Caki2 (cell line): ENCODE results near the gene C3. TPM values are rescaled to one million over a fixed set of nuclear protein-coding genes. Genes with fewer than 3 reads are reported as not detected.
"Not testable (repeated sequence)": the region's sequence is repeated elsewhere in the genome, so short reads cannot be mapped to it uniquely, and the experiment has no call there.

ENCODE experiments used
- DNase-seq: peaks from one replicate; pipeline ENCODE4 v3.0.0-alpha.2; 2015; ENCODE audit warnings: low read depth
- in situ Hi-C: cut with HindIII; loops from 2 replicates; pipeline ENCODE4 v1.10.0; 2016; ENCODE audit warnings: low sequenced_read_pairs, low pct_unique_long_range_greater_than_20kb, mixed read lengths
- total RNA-seq: library from RNA; depleted of rRNA; stranded (reverse); fragments of >200 nt; shearing (Covaris generic); gene quantifications from 2 replicates; pipeline ENCODE4 v1.2.3, GENCODE V29; 2014; ENCODE audit warnings: low replicate concordance

C3 gene
- total RNA-seq, 1 experiment from 2014 or later = 4.0 TPM

DNA sequence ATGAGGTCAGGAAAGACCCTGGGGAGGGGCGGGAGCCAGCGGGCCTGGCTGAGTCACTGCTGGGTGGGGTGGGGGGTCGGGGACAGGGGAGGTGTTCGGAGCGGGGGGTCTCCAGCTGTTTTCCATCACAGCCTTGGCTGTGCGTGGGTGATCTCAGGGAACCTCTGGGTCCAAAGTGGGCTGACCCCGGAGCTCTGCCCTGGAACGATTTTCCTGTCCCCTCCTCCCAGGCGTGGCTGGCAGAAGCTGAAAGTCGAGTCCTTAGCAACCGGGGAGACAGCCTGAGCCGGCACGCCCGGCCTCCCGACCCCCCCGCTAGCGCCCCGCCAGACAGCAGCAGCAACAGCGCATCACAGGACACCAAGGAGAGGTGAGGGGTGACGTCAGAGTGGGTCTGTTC is 29.6 kb upstream of the C3 start:
- no peak for DNase-seq
- in situ Hi-C loops = no loop called here

DNA sequence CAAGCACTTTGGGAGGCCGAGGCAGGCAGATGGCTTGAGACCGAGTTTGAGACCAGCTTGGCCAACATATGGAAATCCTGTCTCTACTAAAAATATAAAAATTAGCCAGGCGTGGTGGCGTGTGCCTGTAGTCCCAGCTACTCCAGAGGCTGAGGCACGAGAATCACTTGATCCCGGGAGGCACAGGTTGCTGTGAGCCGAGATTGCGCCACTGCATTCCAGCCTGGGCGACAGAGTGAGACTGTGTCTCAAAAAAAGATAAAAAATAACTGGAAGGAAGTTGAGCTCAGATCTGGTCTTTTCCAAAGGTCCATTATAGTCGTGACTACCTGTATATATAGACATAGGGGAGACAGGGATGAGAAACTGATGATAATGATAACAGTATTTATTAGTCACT is 28.1 kb upstream of the C3 start:
- in situ Hi-C loops, DNase-seq: not testable (repeated sequence)

DNA sequence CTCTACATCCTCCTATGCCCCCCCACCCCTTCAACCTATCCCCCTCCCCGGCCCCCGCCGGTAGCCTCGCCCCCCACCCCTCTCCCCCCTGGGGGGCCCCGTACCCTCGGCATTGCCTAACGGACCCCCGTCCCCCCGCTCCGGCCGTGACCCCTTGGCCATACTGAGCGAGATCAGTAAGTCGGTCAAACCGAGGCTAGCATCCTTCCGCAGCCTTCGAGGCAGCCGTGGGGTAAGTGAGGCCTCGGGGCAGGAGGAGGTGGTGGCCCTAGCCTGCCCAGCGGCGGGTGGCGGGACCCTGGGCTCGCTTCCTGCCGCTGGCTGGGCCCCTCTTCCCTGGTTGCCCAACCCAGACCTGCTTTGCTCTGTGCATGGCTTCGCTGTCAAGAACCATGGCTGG is 25.5 kb upstream of the C3 start:
- in situ Hi-C loops = no loop called here
- DNase-seq = no peak

DNA sequence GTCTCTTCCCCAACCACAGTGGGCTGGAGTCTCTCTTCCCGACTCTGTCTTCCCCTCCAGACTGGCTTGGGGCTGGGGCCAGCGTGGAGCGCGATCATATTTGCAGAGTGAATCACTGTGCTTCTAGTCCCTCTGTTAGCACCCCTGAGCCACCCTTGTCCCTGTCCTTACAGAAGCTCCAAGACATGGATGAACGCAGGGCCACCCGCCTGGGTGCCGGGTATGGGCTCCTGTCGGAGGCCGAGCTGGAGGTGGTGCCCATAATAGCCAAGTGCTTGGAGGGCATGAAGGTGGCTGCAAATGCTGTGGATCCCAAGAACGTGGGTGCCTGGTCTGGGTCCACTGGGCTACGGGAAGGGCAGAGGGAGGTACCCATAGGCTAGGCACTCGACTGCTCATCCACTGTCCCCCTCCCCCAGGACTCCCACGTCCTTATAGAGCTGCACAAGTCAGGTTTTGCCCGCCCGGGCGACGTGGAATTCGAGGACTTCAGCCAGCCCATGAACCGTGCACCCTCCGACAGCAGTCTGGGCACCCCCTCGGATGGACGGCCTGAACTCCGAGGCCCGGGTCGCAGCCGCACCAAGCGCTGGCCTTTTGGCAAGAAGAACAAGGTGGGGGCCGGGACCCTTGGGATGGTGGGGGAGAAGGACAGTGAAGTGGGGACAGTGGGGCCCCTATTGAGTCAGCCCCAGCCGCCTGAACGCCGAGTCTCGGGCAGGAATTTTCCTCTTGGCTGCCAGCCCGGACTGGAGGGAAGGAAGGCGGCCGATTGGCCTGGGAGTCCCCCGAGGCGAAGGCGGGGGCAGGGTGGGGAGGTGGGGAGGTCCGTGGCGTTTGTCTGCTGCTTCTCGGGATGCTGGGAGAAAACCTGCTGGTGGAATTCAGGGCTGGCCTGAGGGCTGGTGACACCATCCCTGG is 24.2 kb upstream of the C3 start:
- in situ Hi-C loops = no loop called here

DNA sequence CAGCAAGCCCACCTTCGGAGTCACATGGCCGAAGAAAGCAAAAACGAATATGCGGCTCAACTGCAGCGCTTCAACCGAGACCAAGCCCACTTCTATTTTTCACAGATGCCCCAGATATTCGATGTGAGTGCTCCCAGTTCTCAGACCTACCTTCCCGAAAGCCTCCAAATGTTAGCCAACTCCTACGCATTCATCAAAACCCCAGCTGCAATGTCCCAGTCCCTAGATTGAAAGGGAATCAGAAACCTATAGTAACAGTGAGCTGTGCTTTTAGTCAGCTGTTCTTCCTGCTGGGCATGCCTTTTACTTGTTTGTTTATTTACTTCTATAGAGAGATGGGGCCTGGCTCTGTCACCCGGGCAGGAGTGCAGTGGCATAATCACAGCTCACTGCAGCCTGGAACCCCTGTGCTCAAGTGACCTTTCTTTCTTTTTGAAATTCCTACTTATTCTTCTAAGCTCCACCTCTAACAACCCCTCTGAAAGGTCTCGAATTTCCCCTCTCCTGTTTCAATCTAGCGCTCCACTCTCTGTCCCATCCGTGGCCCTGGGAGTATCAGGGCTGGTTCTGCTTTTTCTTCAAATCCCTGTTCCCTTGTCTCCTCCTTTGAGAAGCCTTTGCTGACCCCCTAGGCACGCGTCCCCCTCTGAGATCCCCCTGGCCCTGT is 23.4 kb upstream of the C3 start:
- in situ Hi-C loops = no loop called here
- peak; percentile 27 for DNase-seq

More for the DNA sequence above, 24.2 kb upstream of the C3 start:
- peak; percentile 83 for DNase-seq

DNA sequence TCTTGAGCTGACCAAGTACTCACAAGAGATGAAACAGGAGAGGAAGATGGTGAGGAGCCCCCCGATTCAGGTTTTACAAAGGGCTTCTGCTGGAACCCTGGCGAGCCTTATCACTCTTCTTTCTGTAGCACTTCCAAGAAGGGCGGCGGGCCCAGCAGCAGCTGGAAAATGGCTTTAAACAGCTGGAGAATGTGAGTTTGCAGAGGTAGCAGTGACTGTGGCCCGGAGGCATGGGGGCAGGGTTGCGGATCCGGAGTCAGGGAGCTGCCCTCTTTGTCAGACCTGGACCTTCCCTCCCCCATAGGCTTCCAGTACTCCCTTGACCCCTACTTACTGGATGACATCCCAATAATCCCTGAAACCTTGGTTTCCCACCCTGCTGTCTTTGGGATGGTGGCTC is 22.6 kb upstream of the C3 start:
- in situ Hi-C loops = no loop called here
- DNase-seq = no peak

DNA sequence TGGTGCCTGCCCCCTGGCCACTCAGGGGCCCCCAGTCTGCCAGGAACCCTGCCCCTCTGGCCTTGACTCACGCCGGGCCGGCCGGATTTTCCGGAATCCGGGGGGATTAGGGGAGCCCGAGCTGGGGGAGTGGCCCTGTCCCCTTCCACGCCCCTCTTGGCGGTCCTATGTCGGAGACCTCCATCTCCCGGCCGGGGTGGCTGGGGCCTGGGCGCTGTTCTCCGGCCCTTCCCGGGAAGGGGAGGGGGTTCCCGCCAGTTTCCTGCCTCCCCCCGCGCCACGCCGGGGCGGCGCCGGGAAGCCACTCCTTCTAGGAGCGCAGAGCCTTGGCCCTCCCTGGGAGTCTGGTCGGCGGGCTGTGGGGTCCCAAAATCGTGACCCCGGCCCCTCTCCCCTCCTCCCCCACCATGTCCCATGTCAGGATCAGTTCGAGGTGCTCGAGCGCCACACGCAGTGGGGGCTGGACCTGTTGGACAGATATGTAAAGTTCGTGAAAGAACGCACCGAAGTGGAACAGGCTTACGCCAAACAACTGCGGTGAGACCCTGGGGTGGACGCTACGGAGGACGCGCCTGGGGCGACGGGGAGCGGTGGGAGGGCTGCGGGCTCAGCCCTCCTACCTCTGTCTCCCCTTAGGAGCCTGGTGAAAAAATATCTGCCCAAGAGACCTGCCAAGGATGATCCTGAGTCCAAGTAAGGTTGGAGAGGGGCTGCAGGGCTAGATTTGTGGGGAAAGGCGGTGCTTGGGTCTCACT is 20.3 kb upstream of the C3 start:
- peak; percentile 34 for DNase-seq
- in situ Hi-C loops = no loop called here

DNA sequence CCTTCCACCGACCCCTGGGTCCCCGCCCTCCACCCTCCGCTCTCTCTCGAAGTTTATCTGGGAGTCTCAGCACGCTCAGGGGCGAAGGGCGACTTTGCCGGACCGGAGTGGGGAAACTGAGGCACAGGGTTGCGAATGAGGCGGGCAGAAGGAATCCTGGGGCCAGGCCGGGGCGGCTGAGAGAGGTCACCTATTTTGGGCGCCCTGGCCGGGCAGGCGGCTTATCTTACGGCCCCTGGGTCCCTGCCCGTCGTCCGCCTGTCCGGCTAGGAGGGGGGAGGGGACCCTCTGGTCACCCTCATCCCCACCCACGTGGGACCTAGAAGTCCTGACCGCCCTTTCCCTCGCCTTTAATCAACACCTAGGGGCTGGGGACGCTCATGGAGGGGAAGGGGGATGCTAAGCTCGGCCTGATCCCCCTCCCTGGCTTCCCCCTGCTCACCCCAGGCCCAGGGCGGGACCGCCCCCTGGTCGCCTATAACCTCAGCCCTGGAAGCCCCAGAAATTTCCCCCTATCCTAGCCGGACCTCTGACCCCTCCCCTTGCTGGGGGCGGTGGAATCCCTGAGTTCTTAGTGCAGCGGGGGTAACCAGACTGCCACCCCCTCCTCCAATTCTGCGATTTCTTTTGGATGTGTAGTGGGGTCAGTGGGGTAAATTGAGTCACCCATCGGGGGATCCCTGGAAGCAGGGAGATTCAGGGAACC is 19.6 kb upstream of the C3 start:
- in situ Hi-C loops = no loop called here
- DNase-seq = peak; percentile 48

DNA sequence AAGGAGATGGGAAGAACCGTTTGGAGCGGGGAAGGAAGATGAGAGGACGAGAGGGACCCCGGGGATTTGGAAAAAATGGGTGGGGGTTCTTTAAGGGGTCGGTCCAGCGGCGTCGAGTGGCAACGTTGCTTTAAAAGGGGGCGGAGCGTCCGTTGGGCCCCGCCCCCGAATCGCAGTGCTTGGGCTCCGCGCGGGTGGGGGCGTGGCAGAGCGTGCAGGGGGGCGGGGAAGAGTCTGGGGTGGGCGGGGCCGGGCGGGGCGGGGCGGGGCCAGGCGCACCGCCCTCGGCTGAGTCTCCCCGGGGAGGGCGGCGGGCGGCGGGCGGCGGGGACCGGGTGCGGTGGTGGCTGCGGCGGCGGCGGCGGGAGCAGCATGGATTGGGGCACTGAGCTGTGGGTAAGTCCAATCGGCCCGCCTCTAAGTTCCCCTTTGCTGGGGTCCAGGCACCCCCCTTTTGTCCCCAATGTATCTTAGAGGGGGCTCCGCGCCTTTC is 19.0 kb upstream of the C3 start, which contains the start of gene TRIP10:
TSS of gene TRIP10 (plus strand) at position 291 of the 493 bp plus-strand sequence. CDS start at position 373, 82 bp downstream.
- DNase-seq = no peak
- in situ Hi-C loops = no loop called here

DNA sequence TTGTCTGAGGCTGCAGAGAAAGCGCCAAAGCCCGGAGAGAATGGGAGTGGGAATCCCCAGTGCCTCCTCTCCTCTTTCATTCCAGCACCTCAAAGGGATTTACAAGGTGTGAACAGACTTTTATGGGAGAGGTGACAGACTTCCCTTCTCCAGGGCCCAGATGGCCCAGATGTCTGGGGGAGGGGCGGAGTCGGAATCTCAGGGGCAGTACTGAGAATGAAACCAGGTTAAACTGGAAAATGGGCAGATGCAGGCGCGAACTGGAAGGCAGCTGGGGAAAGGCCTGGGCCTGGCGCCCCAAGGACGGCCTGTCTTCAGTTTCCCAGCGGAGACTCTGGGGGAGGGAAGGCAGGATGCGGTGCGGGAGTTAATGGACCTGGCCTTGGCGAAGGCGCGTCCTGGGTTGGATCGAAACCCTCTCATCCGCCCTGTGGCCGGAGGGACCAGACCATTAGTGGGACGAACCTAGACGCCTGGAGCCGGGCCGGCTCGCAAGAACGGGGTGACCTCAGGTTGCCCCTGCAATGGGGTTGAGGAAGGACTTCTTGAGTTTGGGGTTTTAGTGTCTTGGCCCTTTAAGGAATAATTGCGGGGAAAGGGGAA is 18.4 kb upstream of the C3 start:
- in situ Hi-C loops = no loop called here
- DNase-seq = peak; percentile 41

DNA sequence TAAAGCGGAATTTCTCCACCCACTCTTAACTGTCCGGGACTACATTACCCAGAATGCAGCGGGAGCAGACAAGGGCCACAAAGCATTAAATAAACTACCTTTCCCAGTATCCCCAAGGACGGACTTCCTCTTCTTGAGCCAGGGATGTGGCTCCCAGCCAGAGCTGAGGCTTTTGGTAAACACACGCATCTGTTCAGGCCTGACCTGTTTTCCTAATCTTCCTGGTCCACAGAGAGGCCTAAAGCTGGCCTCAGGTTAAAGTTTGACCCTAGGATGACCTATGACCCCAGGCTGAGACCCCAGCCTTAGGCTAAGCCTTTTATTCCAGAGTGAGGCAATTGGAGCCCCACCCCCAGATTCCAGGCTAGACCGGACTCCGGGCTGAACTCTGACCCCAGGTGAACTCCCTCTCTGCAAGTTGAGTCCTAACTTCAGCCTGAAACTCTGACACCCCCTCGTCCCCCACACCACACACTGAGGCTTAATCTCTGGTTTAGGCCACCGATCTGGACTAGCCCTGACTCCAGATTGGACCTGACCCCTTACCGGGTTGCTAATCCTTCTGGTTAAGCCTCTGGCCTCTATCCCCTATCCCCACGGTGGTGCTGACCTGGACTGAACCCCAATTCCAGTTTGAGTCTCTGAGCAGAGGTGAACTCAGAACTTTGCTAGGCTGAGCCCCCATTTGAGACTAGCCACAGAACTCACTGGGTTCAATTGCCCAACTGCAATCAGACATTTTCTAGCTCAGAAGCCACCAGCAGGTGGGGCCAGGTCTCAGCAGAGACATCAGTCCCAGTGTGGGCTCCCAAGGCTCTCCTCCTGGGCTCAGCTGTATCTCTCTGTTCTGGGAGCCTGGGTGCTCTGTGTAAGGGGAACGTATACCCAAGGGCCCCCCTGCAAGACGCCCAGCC is 17.7 kb upstream of the C3 start:
- in situ Hi-C loops = no loop called here
- DNase-seq = peak; percentile 68

DNA sequence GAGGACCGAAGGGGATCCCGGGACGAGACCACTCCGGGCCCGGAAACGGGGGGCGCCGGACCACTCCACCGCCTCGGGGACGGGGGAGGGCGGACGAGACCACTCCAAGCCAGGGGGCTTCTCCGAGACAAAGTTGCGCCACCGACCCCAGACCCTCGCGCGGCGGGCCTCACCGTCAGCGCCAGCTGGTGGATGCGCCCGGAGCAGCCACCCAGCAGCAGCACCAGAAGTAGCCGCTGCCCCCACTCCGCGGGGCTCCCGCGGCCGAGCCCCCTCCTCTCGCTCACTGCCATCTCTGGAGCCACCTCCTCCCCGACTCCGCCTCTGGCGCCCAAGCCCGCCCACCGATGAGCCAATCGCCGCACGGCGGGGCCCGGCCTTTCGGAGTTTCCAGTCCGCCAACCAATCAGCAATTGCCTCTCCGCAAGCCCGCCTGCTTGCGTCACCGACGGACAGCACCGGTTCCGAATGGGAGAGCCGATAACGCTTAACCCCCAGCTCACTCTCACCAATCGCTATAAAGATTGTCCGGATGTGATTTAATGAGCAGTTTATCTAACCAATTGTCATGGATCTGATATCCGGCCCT is 16.9 kb upstream of the C3 start, which contains the start of gene GPR108:
TSS of gene GPR108 (minus strand) at position 297 of the 589 bp plus-strand sequence. CDS start at position 293, 4 bp downstream.
- in situ Hi-C loops = no loop called here
- peak; percentile 99 for DNase-seq

DNA sequence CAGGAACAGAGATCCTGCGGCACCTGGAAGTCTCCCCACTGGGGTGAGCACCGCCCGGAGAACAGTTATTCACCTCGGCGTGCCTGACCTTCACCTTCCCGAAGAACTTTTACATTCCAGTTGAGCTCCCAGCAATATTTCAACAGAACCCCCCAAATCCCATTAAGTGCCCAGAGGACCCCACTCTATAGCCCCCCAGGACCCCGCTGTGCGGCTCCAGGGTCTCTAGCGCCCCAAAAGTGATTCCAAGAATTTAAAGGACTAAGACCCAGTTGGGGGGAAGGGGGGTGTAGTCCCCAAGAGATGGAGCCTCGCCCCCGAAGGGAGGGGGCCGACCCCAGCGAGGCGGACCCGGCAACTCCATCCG is 16.4 kb upstream of the C3 start:
- in situ Hi-C loops = no loop called here
- DNase-seq = no peak

DNA sequence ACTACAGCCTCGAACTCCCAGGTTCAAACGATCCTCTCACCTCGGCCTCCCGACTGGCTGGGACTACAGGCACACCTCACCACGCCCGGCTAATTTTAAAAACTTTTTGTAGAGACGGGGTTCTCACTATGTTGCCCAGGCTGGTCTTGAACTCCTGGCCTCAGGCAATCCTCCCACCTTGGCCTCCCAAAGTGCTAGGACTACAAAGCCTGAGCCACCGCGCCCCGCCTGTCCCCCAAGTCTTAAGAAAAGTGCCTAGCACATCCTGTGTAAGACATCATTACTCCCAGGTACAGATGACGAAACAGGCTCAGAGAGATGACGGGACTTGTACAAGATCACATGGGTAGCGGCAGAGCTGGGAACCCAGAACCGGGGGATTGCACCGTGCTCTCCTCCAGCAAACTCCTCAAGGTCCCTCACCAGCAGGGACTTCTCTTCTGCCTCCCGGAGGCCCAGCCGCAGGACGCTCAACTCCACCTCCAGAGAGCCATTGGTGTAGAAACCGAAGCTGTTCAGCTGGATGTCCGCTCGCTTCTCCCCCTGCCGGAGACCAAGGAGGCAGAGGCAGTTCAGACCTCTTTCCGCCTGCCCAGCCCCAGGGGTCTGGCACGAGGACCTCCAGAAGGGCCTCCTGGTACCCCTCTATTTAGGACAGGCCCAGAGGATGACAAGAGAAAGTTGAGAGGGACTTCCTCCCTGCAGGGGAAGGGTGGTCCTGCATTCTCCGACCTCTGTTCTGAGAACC is 15.9 kb upstream of the C3 start:
- in situ Hi-C loops = no loop called here

DNA sequence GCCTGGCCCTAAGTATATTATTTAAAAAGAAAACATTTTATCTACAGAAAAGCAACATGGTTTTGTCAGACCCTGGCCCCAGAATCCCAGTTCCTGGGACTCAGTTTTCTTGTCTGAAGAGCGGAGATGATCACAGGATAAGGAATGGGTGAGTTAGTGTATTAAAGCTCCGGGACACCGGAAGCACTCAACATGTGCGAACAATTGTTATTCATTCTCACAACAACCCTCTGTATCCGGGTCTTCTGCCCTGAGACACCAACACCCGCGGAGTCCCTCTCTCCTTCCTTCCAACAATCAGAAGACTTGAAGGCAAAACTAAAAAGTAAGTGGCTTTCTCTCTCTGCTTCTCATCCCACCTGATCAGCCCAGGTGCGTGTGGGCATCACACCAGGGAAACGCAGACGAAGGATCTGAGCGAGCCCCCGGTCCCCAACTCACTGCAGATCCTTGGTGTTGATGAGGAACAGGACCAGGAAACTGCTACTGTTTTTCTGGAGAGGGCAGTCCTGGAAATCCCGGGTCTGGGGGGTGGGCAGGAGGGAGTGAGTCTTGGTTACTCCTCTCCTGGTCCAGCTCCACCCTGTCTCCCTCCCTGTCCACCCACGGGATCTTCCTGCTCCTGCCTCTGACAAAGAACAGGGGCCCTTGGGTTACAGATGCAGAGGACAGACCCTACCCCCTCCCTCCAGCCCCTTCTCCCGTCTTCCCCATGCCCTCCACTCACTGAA is 14.9 kb upstream of the C3 start:
- in situ Hi-C loops = no loop called here
- DNase-seq = no peak

More for the DNA sequence above, 15.9 kb upstream of the C3 start:
- DNase-seq = peak; percentile 78
